OCI-LY7 (cell line): Measurements from ENCODE around the gene FAF2. TPM values are rescaled to one million over a fixed set of nuclear protein-coding genes. Genes with fewer than 3 reads are reported as not detected.

ENCODE experiments used
- BruUV-seq: library from RNA; stranded (reverse); fragments of 400-500 nt; replicated peaks from 2 replicates; lab custom pipeline; 2021; lab: Mats Ljungman, UMichigan
- CTCF ChIA-PET: fragments of 300-600 bp; sonication (Branson Sonifier 250); formaldehyde crosslinking; loops from one replicate; lab custom pipeline; 2022; ENCODE audit warnings: antibody characterized with exemption; ENCODE audit not compliant: unreplicated experiment; lab: Charles Lee
- POLR2A ChIA-PET: fragments of 300-600 bp; sonication (Branson Sonifier 250); formaldehyde crosslinking; loops from one replicate; lab custom pipeline; 2022; ENCODE audit warnings: antibody characterized with exemption; lab: Charles Lee
- DNase-seq: peaks from one replicate; pipeline ENCODE4 v3.0.0-alpha.2; 2015; ENCODE audit warnings: low spot score
- H2AFZ ChIP-seq: fragments of 200-600 bp; sonication (generic), shearing (Covaris generic); 2 replicates; pipeline ENCODE4 v1.6.1; 2014; ENCODE audit warnings: mild to moderate bottlenecking, antibody characterized with exemption, low read length, moderate library complexity
- H3K27ac ChIP-seq: fragments of 200-600 bp; sonication (generic); 2 replicates; pipeline ENCODE4 v1.5.1; 2014; ENCODE audit warnings: mixed run types, low read depth, mild to moderate bottlenecking, moderate library complexity, low read length, inconsistent platforms; ENCODE audit not compliant: poor library complexity, severe bottlenecking
- H3K36me3 ChIP-seq: fragments of 200-600 bp; sonication (generic); 2 replicates; pipeline ENCODE4 v1.6.1; 2014; ENCODE audit warnings: mild to moderate bottlenecking, antibody characterized with exemption, low read length, moderate library complexity, mixed read lengths; ENCODE audit not compliant: insufficient read depth
- H3K4me1 ChIP-seq: fragments of 200-600 bp; sonication (generic); 2 replicates; pipeline ENCODE4 v1.5.1; 2014; ENCODE audit warnings: mild to moderate bottlenecking, low read length; ENCODE audit not compliant: insufficient read depth, poor library complexity, severe bottlenecking
- H3K4me2 ChIP-seq: fragments of 200-600 bp; sonication (generic); 2 replicates; pipeline ENCODE4 v1.6.1; 2014; ENCODE audit warnings: mild to moderate bottlenecking, low read length
- H3K4me3 ChIP-seq: fragments of 200-600 bp; sonication (generic); 2 replicates; pipeline ENCODE4 v1.5.1; 2014; ENCODE audit warnings: mild to moderate bottlenecking, low read depth, low read length; ENCODE audit not compliant: poor library complexity, severe bottlenecking
- H3K79me2 ChIP-seq: fragments of 200-600 bp; sonication (generic); 2 replicates; pipeline ENCODE4 v1.6.1; 2016; ENCODE audit warnings: low read depth, mild to moderate bottlenecking, low read length, moderate library complexity, mixed read lengths; ENCODE audit not compliant: insufficient read depth
- H3K9me2 ChIP-seq: fragments of 200-600 bp; sonication (generic); 2 replicates; pipeline ENCODE4 v1.6.1; 2016; ENCODE audit warnings: mild to moderate bottlenecking, low read length, mixed read lengths; ENCODE audit not compliant: insufficient read depth
- H3K9me3 ChIP-seq: fragments of 200-600 bp; sonication (generic); 2 replicates; pipeline ENCODE4 v1.6.1; 2014; ENCODE audit warnings: mild to moderate bottlenecking, mixed run types, low read length, mixed read lengths
- H4K20me1 ChIP-seq: fragments of 200-600 bp; sonication (generic); 2 replicates; pipeline ENCODE4 v1.6.1; 2014; ENCODE audit warnings: mild to moderate bottlenecking, antibody characterized with exemption, low read length, moderate library complexity, mixed read lengths; ENCODE audit not compliant: insufficient read depth
- EZH2phosphoT487 ChIP-seq: fragments of 200-600 bp; sonication (generic); IDR thresholded peaks from 2 replicates; pipeline ENCODE4 v1.6.1; 2018; ENCODE audit warnings: low read depth, borderline replicate concordance, mild to moderate bottlenecking, mixed run types, antibody characterized with exemption, low read length, moderate library complexity, mixed read lengths
- intact Hi-C: fragments of 100-400 bp; cut with micrococcal nuclease; formaldehyde crosslinking; loops from one replicate; pipeline ENCODE4 v1.10.0; 2022; ENCODE audit not compliant: unreplicated experiment
- total RNA-seq, 2 experiments: library from RNA; depleted of rRNA in 1 of 2; stranded (reverse); fragments of >200 nt in 1 of 2; shearing (Covaris generic) in 1 of 2; gene quantifications; 2 replicates each; pipeline ENCODE4 v1.2.3, GENCODE V29; 2014 to 2022
- TF ChIP-seq, protein P1 (sequence below): fragments of 200-600 bp; sonication (generic); conservative IDR thresholded peaks from 2 replicates; pipeline ENCODE4 v1.5.1; 2014; ENCODE audit warnings: mild to moderate bottlenecking, antibody characterized with exemption, low read length, moderate library complexity, mixed read lengths

FAF2 gene
- total RNA-seq, 2 experiments from 2014 or later = 36.9 to 49.7 TPM

GRCh38 chr5:176401281-176402205 lies 46.6 kb upstream of the FAF2 start:
- DNase-seq = no peak
- Histone ChIP-seq H3K4me3 (no peak overlapping the region), H4K20me1 (no peaks in the 10 kb centered on the region), H3K9me3 (no peaks in the 10 kb centered on the region), H3K36me3 (no peaks in the 10 kb centered on the region), H3K9me2 (no peaks in the 10 kb centered on the region), H3K4me1 (no peaks in the 10 kb centered on the region), H3K79me2 (no peaks in the 10 kb centered on the region), H3K4me2 (no peak overlapping the region), H2AFZ (no peak overlapping the region), H3K27ac (no peak overlapping the region)
- TF ChIP-seq EZH2phosphoT487 = no peak
- TF ChIP-seq, protein P1, sequence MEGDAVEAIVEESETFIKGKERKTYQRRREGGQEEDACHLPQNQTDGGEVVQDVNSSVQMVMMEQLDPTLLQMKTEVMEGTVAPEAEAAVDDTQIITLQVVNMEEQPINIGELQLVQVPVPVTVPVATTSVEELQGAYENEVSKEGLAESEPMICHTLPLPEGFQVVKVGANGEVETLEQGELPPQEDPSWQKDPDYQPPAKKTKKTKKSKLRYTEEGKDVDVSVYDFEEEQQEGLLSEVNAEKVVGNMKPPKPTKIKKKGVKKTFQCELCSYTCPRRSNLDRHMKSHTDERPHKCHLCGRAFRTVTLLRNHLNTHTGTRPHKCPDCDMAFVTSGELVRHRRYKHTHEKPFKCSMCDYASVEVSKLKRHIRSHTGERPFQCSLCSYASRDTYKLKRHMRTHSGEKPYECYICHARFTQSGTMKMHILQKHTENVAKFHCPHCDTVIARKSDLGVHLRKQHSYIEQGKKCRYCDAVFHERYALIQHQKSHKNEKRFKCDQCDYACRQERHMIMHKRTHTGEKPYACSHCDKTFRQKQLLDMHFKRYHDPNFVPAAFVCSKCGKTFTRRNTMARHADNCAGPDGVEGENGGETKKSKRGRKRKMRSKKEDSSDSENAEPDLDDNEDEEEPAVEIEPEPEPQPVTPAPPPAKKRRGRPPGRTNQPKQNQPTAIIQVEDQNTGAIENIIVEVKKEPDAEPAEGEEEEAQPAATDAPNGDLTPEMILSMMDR = no peak
- ChIA-PET CTCF (no interaction called here), POLR2A (no interaction called here)
- BruUV-seq = no TSS peak
- intact Hi-C loops = no loop called here

DNA sequence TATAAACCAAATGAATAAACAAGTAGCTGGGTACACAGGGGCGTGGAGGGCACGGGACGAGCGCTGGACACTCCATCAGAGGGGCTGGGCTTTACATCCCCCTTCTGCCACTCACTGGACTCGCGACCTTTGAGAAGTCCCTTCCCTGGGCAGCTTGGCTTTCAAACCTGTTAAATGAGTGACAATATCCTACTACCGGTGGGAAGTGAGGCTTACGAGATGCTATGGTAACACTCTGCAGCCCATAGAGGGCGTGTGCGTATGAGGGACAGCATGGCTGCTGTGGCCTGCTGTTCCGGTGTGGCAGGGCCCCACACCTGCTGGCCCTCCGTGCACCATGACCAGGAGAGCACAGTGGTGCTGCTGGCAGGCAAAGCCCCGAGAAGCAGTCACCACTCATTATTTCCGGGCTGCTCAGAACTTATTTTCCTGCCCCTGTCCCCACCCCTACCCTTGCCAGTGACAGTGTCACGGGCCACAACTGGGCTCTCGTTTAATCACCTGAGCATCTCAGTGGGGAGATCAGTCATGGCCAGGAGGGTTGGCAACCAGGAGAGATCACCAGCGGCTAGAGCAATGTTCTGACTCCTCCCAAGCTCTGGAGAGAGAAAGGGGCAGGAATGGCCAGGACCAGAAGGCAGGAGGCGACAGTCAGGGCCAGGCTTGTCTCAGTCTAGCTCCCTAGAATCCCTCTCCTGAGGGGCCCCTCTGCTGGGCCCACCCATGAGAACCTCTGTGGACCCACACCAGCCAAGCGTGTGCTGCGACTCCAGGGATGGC lies 42.3 kb upstream of the FAF2 start:
- Histone ChIP-seq H3K4me1 (no peaks in the 10 kb centered on the region), H3K4me3 (no peak overlapping the region), H3K36me3 (peaks cover 22% of the 10 kb centered on the region; the same call in 1 of the 2 replicates), H3K9me2 (no peaks in the 10 kb centered on the region), H3K79me2 (no peaks in the 10 kb centered on the region), H2AFZ (no peak overlapping the region), H3K4me2 (no peak overlapping the region), H4K20me1 (no peaks in the 10 kb centered on the region), H3K9me3 (no peaks in the 10 kb centered on the region), H3K27ac (no peak overlapping the region)
- POLR2A ChIA-PET = interaction anchor here (0.6 to 1.1 kb wide), 3 partner anchors 128 to 848 kb away, joined by 3 to 8 read pairs (median 4); no protein-coding TSS in a partner anchor
- TF ChIP-seq EZH2phosphoT487 = no peak
- TF ChIP-seq, protein P1 = peak; percentile 66
- DNase-seq = peak; percentile 58
- BruUV-seq = no TSS peak
- CTCF ChIA-PET = interaction anchor here (0.9 to 1.3 kb wide), 2 partner anchors 31 to 86 kb away, joined by 3 to 5 read pairs; no protein-coding TSS in a partner anchor
- intact Hi-C loops = no loop called here
